NCI-H460 (cell line): ENCODE results near the gene CACNA2D3. TPM values are rescaled to one million over a fixed set of nuclear protein-coding genes. Genes with fewer than 3 reads are reported as not detected.

Experiments used
- DNase-seq: peaks from one replicate; pipeline ENCODE4 v3.0.0-alpha.2; 2016; ENCODE audit warnings: low read depth; ENCODE audit errors: extremely low read depth
- total RNA-seq: library from RNA; depleted of rRNA; stranded (reverse); fragments of >200 nt; shearing (Covaris generic); gene quantifications from 2 replicates; pipeline ENCODE4 v1.2.3, GENCODE V29; 2014

The CACNA2D3 gene
- total RNA-seq, 1 experiment from 2014 or later, result 10.8 TPM

GRCh38 chr3:54647721-54648120, 525.4 kb downstream of the CACNA2D3 start:
- DNase-seq, result no peak

- DNase-seq, result peak; percentile 9
Observed at GRCh38 chr3:54649551-54649950, 527.2 kb downstream of the CACNA2D3 start.

GRCh38 chr3:54653456-54654195, 531.3 kb downstream of the CACNA2D3 start:
- DNase-seq, result no peak

GRCh38 chr3:54654776-54655175, 532.4 kb downstream of the CACNA2D3 start:
- DNase-seq, result no peak

- DNase-seq, result no peak
Observed at GRCh38 chr3:54659347-54659746, 537.0 kb downstream of the CACNA2D3 start.

GRCh38 chr3:54660714-54661132, 538.4 kb downstream of the CACNA2D3 start:
- no peak for DNase-seq

- no peak for DNase-seq
Observed at GRCh38 chr3:54661151-54661550, 538.8 kb downstream of the CACNA2D3 start.

GRCh38 chr3:54663501-54664011, 541.2 kb downstream of the CACNA2D3 start:
- DNase-seq, result no peak

GRCh38 chr3:54665016-54665600, 542.8 kb downstream of the CACNA2D3 start:
- no peak for DNase-seq

- DNase-seq, result no peak
Observed at GRCh38 chr3:54668236-54668635, 545.9 kb downstream of the CACNA2D3 start.

- no peak for DNase-seq
Observed at GRCh38 chr3:54670201-54671000, 548.0 kb downstream of the CACNA2D3 start.

GRCh38 chr3:54671511-54671910, 549.2 kb downstream of the CACNA2D3 start:
- no peak for DNase-seq

- no peak for DNase-seq
Observed at GRCh38 chr3:54676087-54676486, 553.7 kb downstream of the CACNA2D3 start.

GRCh38 chr3:54681706-54682105, 559.4 kb downstream of the CACNA2D3 start:
- DNase-seq, result no peak

- DNase-seq, result no peak
Observed at GRCh38 chr3:54685213-54685612, 562.9 kb downstream of the CACNA2D3 start.

GRCh38 chr3:54691289-54691771, 569.0 kb downstream of the CACNA2D3 start:
- DNase-seq, result no peak

GRCh38 chr3:54696313-54696712, 574.0 kb downstream of the CACNA2D3 start:
- no peak for DNase-seq

GRCh38 chr3:54698054-54698453, 575.7 kb downstream of the CACNA2D3 start:
- DNase-seq, result no peak

GRCh38 chr3:54703923-54704322, 581.6 kb downstream of the CACNA2D3 start:
- DNase-seq, result no peak

- DNase-seq, result no peak
Observed at GRCh38 chr3:54705730-54706129, 583.4 kb downstream of the CACNA2D3 start.

GRCh38 chr3:54706738-54707137, 584.4 kb downstream of the CACNA2D3 start:
- DNase-seq, result no peak
